Panc1 (cell line): Measurements from ENCODE around the gene AKT3. TPM values are rescaled to one million over a fixed set of nuclear protein-coding genes. Genes with fewer than 3 reads are reported as not detected.

ENCODE experiments used
- ATAC-seq: fragments of 200-7000 bp; cut with Tn5 transposase; 2 replicates; pipeline ENCODE4 v1.9.1; 2020; ENCODE audit warnings: mild to moderate bottlenecking, moderate library complexity
- BruUV-seq: library from RNA; stranded (reverse); fragments of 400-500 nt; replicated peaks from 2 replicates; lab custom pipeline; 2021; lab: Mats Ljungman, UMichigan
- CTCF ChIA-PET: fragments of 300-600 bp; sonication (Branson Sonifier 250); formaldehyde crosslinking; loops from one replicate; lab custom pipeline; 2022; ENCODE audit warnings: antibody characterized with exemption; lab: Charles Lee
- POLR2A ChIA-PET: fragments of 300-600 bp; sonication (Branson Sonifier 250); formaldehyde crosslinking; loops from one replicate; lab custom pipeline; 2022; ENCODE audit warnings: antibody characterized with exemption; lab: Charles Lee
- DNase-seq: peaks from one replicate; pipeline ENCODE4 v3.0.0-alpha.2; 2010; ENCODE audit warnings: low read depth, low spot score
- H3K27ac ChIP-seq: 2 replicates; pipeline ENCODE4 v1.5.1; 2011; ENCODE audit warnings: mild to moderate bottlenecking, low read length, inconsistent platforms
- H3K27me3 ChIP-seq: fragments of 200-500 bp; sonication (Bioruptor generic); 2 replicates; pipeline ENCODE4 v1.6.0; 2014; ENCODE audit warnings: low read length, inconsistent platforms; ENCODE audit not compliant: control insufficient read depth, insufficient read depth
- H3K36me3 ChIP-seq: fragments of 200-500 bp; sonication (Bioruptor generic); 2 replicates; pipeline ENCODE4 v1.5.1; 2014; ENCODE audit warnings: inconsistent platforms, mild to moderate bottlenecking, low read length, moderate library complexity; ENCODE audit not compliant: control insufficient read depth, insufficient read depth
- H3K4me1 ChIP-seq: 2 replicates; pipeline ENCODE4 v1.5.1; 2011; ENCODE audit warnings: inconsistent platforms, mild to moderate bottlenecking, low read length, moderate library complexity; ENCODE audit not compliant: control insufficient read depth, insufficient read depth
- H3K4me3 ChIP-seq, 2 experiments: 2 replicates each; pipeline ENCODE4 v1.5.1; 2011 to 2012; ENCODE audit warnings: low read depth in 2 of 2, low read length in 2 of 2, mild to moderate bottlenecking in 2 of 2, inconsistent platforms in 1 of 2, moderate library complexity in 1 of 2
- H3K9me3 ChIP-seq: fragments of 200-500 bp; sonication (Bioruptor generic); 2 replicates; pipeline ENCODE4 v1.5.1; 2014; ENCODE audit warnings: low read depth, mild to moderate bottlenecking, inconsistent platforms, low read length, moderate library complexity; ENCODE audit not compliant: control insufficient read depth, insufficient read depth
- POLR2AphosphoS5 ChIP-seq: IDR thresholded peaks from 2 replicates; pipeline ENCODE4 v1.6.1; 2012; ENCODE audit warnings: mild to moderate bottlenecking, low read depth, low read length, moderate library complexity
- SIN3A ChIP-seq: IDR thresholded peaks from 2 replicates; pipeline ENCODE4 v1.6.1; 2012; ENCODE audit warnings: low read depth, mild to moderate bottlenecking, low read length, moderate library complexity, borderline replicate concordance; ENCODE audit not compliant: insufficient read depth
- TCF7L2 ChIP-seq: IDR thresholded peaks from 2 replicates; pipeline ENCODE4 v1.6.1; 2011; ENCODE audit warnings: mild to moderate bottlenecking, low read depth, low read length, inconsistent platforms
- in situ Hi-C: cut with HindIII; loops from 2 replicates; pipeline ENCODE4 v1.10.0; 2016; ENCODE audit warnings: low sequenced_read_pairs, low pct_unique_long_range_greater_than_20kb
- intact Hi-C: fragments of 100-400 bp; cut with micrococcal nuclease; formaldehyde crosslinking; loops from one replicate; pipeline ENCODE4 v1.10.0; 2022; ENCODE audit not compliant: unreplicated experiment
- total RNA-seq: library from RNA; stranded (reverse); gene quantifications from one replicate; pipeline ENCODE4 v1.2.1, GENCODE V29; 2021; ENCODE audit not compliant: unreplicated experiment
- TF ChIP-seq, protein P1 (sequence below): fragments of 450-650 bp; IDR thresholded peaks from 2 replicates; pipeline ENCODE4 v1.5.1; 2017; ENCODE audit warnings: mild to moderate bottlenecking
- TF ChIP-seq, protein P2 (sequence below), 2 experiments: IDR thresholded peaks; 2 replicates each; pipeline ENCODE4 v1.6.1; 2011 to 2012; ENCODE audit warnings: low read depth in 2 of 2, control low read depth in 1 of 2, low read length in 1 of 2, mild to moderate bottlenecking in 1 of 2, moderate library complexity in 1 of 2; ENCODE audit not compliant: insufficient read depth in 1 of 2

Gene AKT3
- total RNA-seq, 1 experiment from 2014 or later: 11.0 TPM

DNA sequence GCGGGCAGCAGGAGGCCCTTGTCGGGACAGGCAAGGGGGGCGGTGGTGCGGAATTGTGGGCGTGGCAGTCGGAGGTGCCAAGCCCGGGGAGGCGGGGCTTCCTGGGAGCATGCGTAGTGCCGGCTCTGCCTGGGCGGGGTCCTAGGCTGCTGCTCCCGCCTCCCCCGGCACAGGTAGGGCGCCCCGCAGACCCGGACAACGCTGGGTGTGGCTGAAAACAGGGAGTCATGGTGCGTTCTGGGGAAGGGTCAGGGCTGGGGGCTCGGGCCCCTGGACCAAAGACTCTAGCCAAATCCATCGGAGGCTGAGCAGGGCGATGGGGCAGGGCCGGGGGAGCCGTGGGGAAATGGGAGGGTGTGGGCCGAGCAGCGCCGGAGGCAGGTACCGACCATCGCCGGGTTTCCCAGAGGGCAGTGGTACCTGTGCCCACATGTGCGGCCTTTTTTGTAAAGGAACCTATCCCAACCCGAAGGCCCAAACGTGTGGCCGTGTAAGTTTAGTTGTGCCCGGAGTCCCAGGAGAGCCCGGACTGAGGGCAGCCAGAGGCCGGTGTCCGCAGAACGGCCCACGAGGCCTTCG lies 362.3 kb downstream of the AKT3 start:
- CTCF ChIA-PET: no interaction called here
- no peak for ATAC-seq
- Histone ChIP-seq H3K27me3 (no peaks in the 10 kb centered on the region), H3K27ac (no peak overlapping the region), H3K36me3 (no peaks in the 10 kb centered on the region; the same call in 1 of the 2 replicates), H3K9me3 (no peaks in the 10 kb centered on the region), H3K4me1 (no peaks in the 10 kb centered on the region), H3K4me3 (no peak overlapping the region)
- TF ChIP-seq SIN3A: no peak
- no peak for TF ChIP-seq TCF7L2
- TF ChIP-seq, protein P1, sequence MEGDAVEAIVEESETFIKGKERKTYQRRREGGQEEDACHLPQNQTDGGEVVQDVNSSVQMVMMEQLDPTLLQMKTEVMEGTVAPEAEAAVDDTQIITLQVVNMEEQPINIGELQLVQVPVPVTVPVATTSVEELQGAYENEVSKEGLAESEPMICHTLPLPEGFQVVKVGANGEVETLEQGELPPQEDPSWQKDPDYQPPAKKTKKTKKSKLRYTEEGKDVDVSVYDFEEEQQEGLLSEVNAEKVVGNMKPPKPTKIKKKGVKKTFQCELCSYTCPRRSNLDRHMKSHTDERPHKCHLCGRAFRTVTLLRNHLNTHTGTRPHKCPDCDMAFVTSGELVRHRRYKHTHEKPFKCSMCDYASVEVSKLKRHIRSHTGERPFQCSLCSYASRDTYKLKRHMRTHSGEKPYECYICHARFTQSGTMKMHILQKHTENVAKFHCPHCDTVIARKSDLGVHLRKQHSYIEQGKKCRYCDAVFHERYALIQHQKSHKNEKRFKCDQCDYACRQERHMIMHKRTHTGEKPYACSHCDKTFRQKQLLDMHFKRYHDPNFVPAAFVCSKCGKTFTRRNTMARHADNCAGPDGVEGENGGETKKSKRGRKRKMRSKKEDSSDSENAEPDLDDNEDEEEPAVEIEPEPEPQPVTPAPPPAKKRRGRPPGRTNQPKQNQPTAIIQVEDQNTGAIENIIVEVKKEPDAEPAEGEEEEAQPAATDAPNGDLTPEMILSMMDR: no peak
- TF ChIP-seq, protein P2, sequence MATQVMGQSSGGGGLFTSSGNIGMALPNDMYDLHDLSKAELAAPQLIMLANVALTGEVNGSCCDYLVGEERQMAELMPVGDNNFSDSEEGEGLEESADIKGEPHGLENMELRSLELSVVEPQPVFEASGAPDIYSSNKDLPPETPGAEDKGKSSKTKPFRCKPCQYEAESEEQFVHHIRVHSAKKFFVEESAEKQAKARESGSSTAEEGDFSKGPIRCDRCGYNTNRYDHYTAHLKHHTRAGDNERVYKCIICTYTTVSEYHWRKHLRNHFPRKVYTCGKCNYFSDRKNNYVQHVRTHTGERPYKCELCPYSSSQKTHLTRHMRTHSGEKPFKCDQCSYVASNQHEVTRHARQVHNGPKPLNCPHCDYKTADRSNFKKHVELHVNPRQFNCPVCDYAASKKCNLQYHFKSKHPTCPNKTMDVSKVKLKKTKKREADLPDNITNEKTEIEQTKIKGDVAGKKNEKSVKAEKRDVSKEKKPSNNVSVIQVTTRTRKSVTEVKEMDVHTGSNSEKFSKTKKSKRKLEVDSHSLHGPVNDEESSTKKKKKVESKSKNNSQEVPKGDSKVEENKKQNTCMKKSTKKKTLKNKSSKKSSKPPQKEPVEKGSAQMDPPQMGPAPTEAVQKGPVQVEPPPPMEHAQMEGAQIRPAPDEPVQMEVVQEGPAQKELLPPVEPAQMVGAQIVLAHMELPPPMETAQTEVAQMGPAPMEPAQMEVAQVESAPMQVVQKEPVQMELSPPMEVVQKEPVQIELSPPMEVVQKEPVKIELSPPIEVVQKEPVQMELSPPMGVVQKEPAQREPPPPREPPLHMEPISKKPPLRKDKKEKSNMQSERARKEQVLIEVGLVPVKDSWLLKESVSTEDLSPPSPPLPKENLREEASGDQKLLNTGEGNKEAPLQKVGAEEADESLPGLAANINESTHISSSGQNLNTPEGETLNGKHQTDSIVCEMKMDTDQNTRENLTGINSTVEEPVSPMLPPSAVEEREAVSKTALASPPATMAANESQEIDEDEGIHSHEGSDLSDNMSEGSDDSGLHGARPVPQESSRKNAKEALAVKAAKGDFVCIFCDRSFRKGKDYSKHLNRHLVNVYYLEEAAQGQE (IDR thresholded peaks at IDR 0.05; ENCODE audit: insufficient read depth in 1 of 2, low read depth in 2 of 2, low read length in 1 of 2): no peak
- TF ChIP-seq POLR2AphosphoS5: no peak
- no TSS peak for BruUV-seq
- intact Hi-C loops (no loop called here), in situ Hi-C loops (no loop called here)
- POLR2A ChIA-PET: no interaction called here
- DNase-seq: no peak

DNA sequence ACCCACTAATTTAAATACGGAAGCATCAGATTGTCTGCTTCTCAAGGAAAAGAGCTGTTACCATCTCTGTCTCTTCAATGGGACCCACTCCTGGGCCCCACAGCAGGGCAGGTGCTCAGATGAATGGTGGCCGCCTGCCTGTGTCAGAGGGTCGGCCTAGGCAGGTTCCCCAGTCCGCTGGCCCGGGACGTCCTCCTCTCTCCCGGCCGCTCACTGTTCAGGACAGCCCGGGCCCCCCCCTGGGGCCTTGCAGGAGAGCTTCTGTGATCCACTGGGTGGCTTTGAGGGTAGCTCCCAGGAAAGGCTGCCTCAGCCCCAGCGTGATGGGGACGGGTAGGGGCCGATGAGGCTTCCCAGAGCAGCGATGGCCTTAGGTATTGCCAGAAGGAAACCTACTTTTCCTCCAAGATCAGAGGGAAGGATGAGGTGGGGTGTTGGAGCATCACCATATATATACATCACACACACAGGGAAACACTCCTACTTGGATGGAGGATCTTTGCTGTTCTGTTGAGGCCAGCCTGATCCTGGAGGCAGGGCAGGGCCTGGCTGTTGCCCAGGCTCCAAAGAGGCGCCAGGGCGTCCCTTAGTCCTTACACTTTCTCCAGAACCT lies 362.9 kb downstream of the AKT3 start:
- H3K27me3 ChIP-seq: no peaks in the 10 kb centered on the region
- intact Hi-C loops (no loop called here), in situ Hi-C loops (no loop called here)
- BruUV-seq: no TSS peak
- H3K36me3 ChIP-seq: no peaks in the 10 kb centered on the region; the same call in 1 of the 2 replicates
- ATAC-seq (no peak), DNase-seq (no peak)
- H3K9me3 ChIP-seq: no peaks in the 10 kb centered on the region
- ChIA-PET POLR2A (no interaction called here), CTCF (no interaction called here)
- TF ChIP-seq, protein P1: no peak
- TF ChIP-seq TCF7L2: no peak
- TF ChIP-seq, protein P2 (IDR thresholded peaks at IDR 0.05; ENCODE audit: insufficient read depth in 1 of 2, low read depth in 2 of 2, low read length in 1 of 2): no peak
- TF ChIP-seq SIN3A: no peak
- TF ChIP-seq POLR2AphosphoS5: no peak
- no peak overlapping the region for H3K27ac ChIP-seq
- H3K4me3 ChIP-seq: no peak overlapping the region
- H3K4me1 ChIP-seq: no peaks in the 10 kb centered on the region
